K562 (cell line): ENCODE measurements around the gene TSEN34. TPM values are rescaled to one million over a fixed set of nuclear protein-coding genes. Genes with fewer than 3 reads are reported as not detected.

Source experiments
- ATAC-seq: fragments of 200-7000 bp; cut with Tn5 transposase; 3 replicates; pipeline ENCODE4 v1.9.1; 2020; ENCODE audit warnings: moderate library complexity
- BruUV-seq: library from RNA; stranded (reverse); fragments of 400-500 nt; replicated peaks from 2 replicates; lab custom pipeline; 2021; lab: Mats Ljungman, UMichigan
- CTCF ChIA-PET: fragments of 300-600 bp; formaldehyde crosslinking; extraction: SDS; loops from one replicate; lab custom pipeline; 2021; ENCODE audit warnings: low intra/inter-chr PET ratio; lab: Yijun Ruan, JAX
- POLR2A ChIA-PET: fragments of 300-600, 350-650 bp; sonication (Branson Sonifier 250); formaldehyde crosslinking; extraction: SDS; loops from one replicate; lab custom pipeline; 2021; ENCODE audit warnings: antibody characterized with exemption, inconsistent platforms; lab: Yijun Ruan, JAX
- DNase-seq, 4 experiments: peaks; one replicate each; pipeline versions ENCODE4 v3.0.0 to v3.0.0-alpha.2; 2011 to 2018; ENCODE audit warnings: low spot score in 3 of 4, mixed read lengths in 3 of 4; ENCODE audit errors: extremely low read depth in 1 of 4
- FAIRE-seq: peaks from 2 replicates; lab custom pipeline; 2011; peaks lifted over from hg19 to GRCh38; lab: Jason Lieb, UNC
- H2AFZ ChIP-seq: 2 replicates; pipeline ENCODE4 v1.6.0; 2011; ENCODE audit warnings: low read depth, low read length, control low read depth, inconsistent platforms
- H3K27ac ChIP-seq: fragments of 200-600 bp; 3 replicates; pipeline ENCODE4 v1.8.0; 2011; ENCODE audit warnings: low read depth, mild to moderate bottlenecking, control low read depth, inconsistent platforms, low read length, moderate library complexity, mixed read lengths; ENCODE audit errors: extremely low read depth
- H3K27me3 ChIP-seq, 2 experiments: fragments of 300-600 bp in 1 of 2; 2 replicates in 1 of 2; 3 replicates in 1 of 2; pipeline versions ENCODE4 v1.6.0 to v1.8.0; 2011; ENCODE audit warnings: inconsistent platforms in 2 of 2, low read length in 2 of 2, mild to moderate bottlenecking in 1 of 2, mixed read lengths in 1 of 2, moderate library complexity in 1 of 2; ENCODE audit not compliant: control insufficient read depth in 2 of 2, insufficient read depth in 2 of 2
- H3K36me3 ChIP-seq: fragments of 300-600 bp; 3 replicates; pipeline ENCODE4 v1.8.0; 2011; ENCODE audit warnings: mild to moderate bottlenecking, low read length, inconsistent platforms; ENCODE audit not compliant: control insufficient read depth, insufficient read depth
- H3K4me1 ChIP-seq, 2 experiments: fragments of 200-600 bp in 1 of 2; replicated peaks in 1 of 2; 2 replicates in 1 of 2; 3 replicates in 1 of 2; pipeline versions ENCODE4 v1.5.1 to v1.8.0; 2011; ENCODE audit warnings: inconsistent platforms in 2 of 2, low read length in 2 of 2, mild to moderate bottlenecking in 1 of 2, mixed read lengths in 1 of 2, moderate library complexity in 1 of 2; ENCODE audit not compliant: control insufficient read depth in 2 of 2, insufficient read depth in 2 of 2
- H3K4me2 ChIP-seq: 2 replicates; pipeline ENCODE4 v1.6.1; 2011; ENCODE audit warnings: low read length, control low read depth, inconsistent platforms, mixed read lengths; ENCODE audit not compliant: insufficient read depth
- H3K4me3 ChIP-seq: fragments of 200-600 bp; sonication (generic), shearing (Covaris generic); 2 replicates; pipeline ENCODE4 v1.5.1; 2016; ENCODE audit warnings: control low read depth, inconsistent platforms
- H3K79me2 ChIP-seq: fragments of 200-600 bp; 3 replicates; pipeline ENCODE4 v1.8.0; 2011; ENCODE audit warnings: low read length, inconsistent platforms; ENCODE audit not compliant: control insufficient read depth, insufficient read depth
- H3K9ac ChIP-seq, 2 experiments: 2 replicates each; pipeline versions ENCODE4 v1.6.0 to v1.6.1; 2011; ENCODE audit warnings: low read depth in 2 of 2, low read length in 2 of 2, control low read depth in 1 of 2, inconsistent platforms in 1 of 2, mild to moderate bottlenecking in 1 of 2, mixed read lengths in 1 of 2; ENCODE audit not compliant: insufficient read depth in 1 of 2
- H3K9me1 ChIP-seq: one replicate; pipeline ENCODE4 v1.6.0; 2011; ENCODE audit warnings: inconsistent platforms, mild to moderate bottlenecking, low read length, moderate library complexity; ENCODE audit not compliant: control insufficient read depth, insufficient read depth
- H3K9me3 ChIP-seq: replicated peaks from 2 replicates; pipeline ENCODE4 v1.5.1; 2011; ENCODE audit warnings: low read depth, low read length, inconsistent platforms; ENCODE audit not compliant: control insufficient read depth, insufficient read depth
- H4K20me1 ChIP-seq: replicated peaks from 2 replicates; pipeline ENCODE4 v1.6.1; 2011; ENCODE audit warnings: low read length, inconsistent platforms, mixed read lengths; ENCODE audit not compliant: control insufficient read depth, insufficient read depth
- BRD9 ChIP-seq: fragments of 450-650 bp; IDR thresholded peaks from 2 replicates; pipeline ENCODE4 v1.6.1; 2018; ENCODE audit warnings: low read depth; ENCODE audit not compliant: partially characterized antibody
- HDGF ChIP-seq: fragments of 450-650 bp; IDR thresholded peaks from 2 replicates; pipeline ENCODE4 v1.6.1; 2016
- HNRNPK ChIP-seq: fragments of 200-400 bp; formaldehyde crosslinking; IDR thresholded peaks from one replicate; pipeline ENCODE4 v1.6.1; 2018; ENCODE audit warnings: mild to moderate bottlenecking, low read depth, low read length; ENCODE audit not compliant: poor library complexity, severe bottlenecking
- MYBL2 ChIP-seq, 2 experiments: fragments of 450-650 bp in 1 of 2; sonication (generic) in 1 of 2; formaldehyde crosslinking in 1 of 2; IDR thresholded peaks; 2 replicates each; pipeline versions ENCODE4 v1.6.1 to v1.8.1; 2017 to 2022; ENCODE audit warnings: borderline replicate concordance in 1 of 2, inconsistent platforms in 1 of 2, low read depth in 1 of 2, mild to moderate bottlenecking in 1 of 2, missing genetic modification reagents in 1 of 2, moderate library complexity in 1 of 2
- SMC3 ChIP-seq: conservative IDR thresholded peaks from 2 replicates; pipeline ENCODE4 v1.6.1; 2011; ENCODE audit warnings: low read depth, low read length, improper control_type of control experiment; ENCODE audit not compliant: insufficient read depth
- TEAD4 ChIP-seq, 2 experiments: sonication (generic) in 1 of 2; formaldehyde crosslinking in 1 of 2; IDR thresholded peaks; 2 replicates each; pipeline versions ENCODE4 v1.6.1 to v1.8.0; 2012 to 2022; ENCODE audit warnings: borderline replicate concordance in 1 of 2, inconsistent platforms in 1 of 2, low read length in 1 of 2, mild to moderate bottlenecking in 1 of 2, missing genetic modification reagents in 1 of 2
- WGBS: fragments of 100-300 bp; shearing (Covaris generic); methylation state at CpG from one replicate; pipeline ENCODE4 v1.1.6; 2016; ENCODE audit warnings: low coverage, mixed read lengths; ENCODE audit not compliant: insufficient coverage; ENCODE audit errors: missing lambda C conversion rate; 5-methylcytosine and 5-hydroxymethylcytosine counted together
- in situ Hi-C: fragments of 300-500 bp; cut with MboI; formaldehyde crosslinking; loops from 4 replicates; pipeline ENCODE4 v1.15.0; 2018; ENCODE audit warnings: inconsistent platforms, mixed read lengths
- intact Hi-C: fragments of 100-400 bp; cut with micrococcal nuclease; formaldehyde crosslinking; loops from 2 replicates; pipeline ENCODE4 v1.14.2; 2022
- polyA plus RNA-seq, 8 experiments: library from polyadenylated mRNA; depleted of rRNA in 4 of 8; stranded (reverse) in 5 of 8; unstranded in 3 of 8; fragments of >200 nt; fragmentation: Nextera tagmentation in 2 of 8; fragmentation: Illumina TruSeq in 1 of 8; extraction: Ambion mirVana in 2 of 8; extraction: Trizol in 1 of 8; gene quantifications; 2 replicates each; pipeline versions ENCODE4 v1.2.1 to v1.2.3, GENCODE V29; 2011 to 2014; ENCODE audit warnings: inconsistent platforms in 1 of 8, missing spikeins in 1 of 8
- total RNA-seq, 7 experiments: library from RNA; depleted of rRNA in 6 of 7; stranded (reverse); fragments of >200 nt in 6 of 7; fragmentation: Illumina TruSeq in 2 of 7; extraction: Trizol in 2 of 7; gene quantifications; 2 replicates each; pipeline versions ENCODE4 v1.2.1 to v1.2.3, GENCODE V29; 2011 to 2021; ENCODE audit warnings: low replicate concordance in 1 of 7
- TF ChIP-seq, protein P1 (sequence below), 2 experiments: fragments of 450-650 bp; formaldehyde crosslinking in 1 of 2; IDR thresholded peaks; 2 replicates each; pipeline versions ENCODE4 v1.4.0 to v1.6.1; 2014 to 2020; ENCODE audit warnings: mild to moderate bottlenecking in 2 of 2, borderline replicate concordance in 1 of 2, low read depth in 1 of 2
- TF ChIP-seq, protein P2 (sequence below): fragments of 450-650 bp; IDR thresholded peaks from 2 replicates; pipeline ENCODE4 v1.6.1; 2016; ENCODE audit warnings: low read depth, mild to moderate bottlenecking, moderate library complexity

Gene TSEN34
- total and polyA plus RNA-seq, 9 of the 15 experiments (the other 6 are each of a cell fraction or from before 2014, with no cell fraction given) = 3.1 to 57.6 (median 29.5) TPM

DNA sequence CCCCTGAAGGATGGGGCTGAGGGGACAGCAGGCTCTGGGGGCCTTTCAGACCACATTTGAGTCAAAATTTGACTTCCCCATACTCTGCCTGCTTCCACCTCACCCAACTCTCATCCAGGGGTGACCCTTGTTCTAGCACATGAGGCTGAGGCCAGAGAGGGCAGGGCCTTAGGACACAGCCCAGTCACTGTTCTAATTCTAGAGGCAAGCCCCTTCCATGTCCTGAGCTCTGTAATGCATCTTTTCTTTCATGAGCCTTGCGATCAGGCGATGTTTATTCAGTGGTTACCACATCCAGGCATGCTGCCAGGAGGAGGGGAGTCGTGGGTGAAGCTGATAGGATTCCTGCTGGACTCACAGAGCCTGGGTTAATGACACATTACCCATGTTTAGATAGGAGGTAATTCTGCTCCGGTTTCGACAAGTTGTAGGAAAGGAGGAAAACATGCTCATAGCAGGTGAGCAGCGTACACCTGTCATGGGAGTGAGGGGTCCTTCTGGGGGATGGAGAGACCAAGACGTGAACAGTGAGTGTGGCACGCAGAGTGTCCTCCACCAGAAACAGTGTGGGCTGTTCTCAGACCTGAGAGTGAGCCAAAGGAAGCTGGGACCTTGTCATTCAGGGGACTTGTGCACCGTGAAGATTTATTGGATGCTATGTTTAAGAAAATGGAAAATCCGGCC, 18.8 kb downstream of the TSEN34 start:
- H3K79me2 ChIP-seq = peaks cover 58% of the 10 kb centered on the region
- H3K9me1 ChIP-seq = peaks cover 23% of the 10 kb centered on the region
- no peak overlapping the region for H3K4me3 ChIP-seq
- peaks cover 50% of the 10 kb centered on the region for H3K36me3 ChIP-seq
- peak; percentile 63 for ATAC-seq
- H3K4me1 ChIP-seq = peaks cover 65 to 76% of the 10 kb centered on the region in 2 experiments
- H3K27ac ChIP-seq = peak overlapping the region; percentile 89
- no peaks in the 10 kb centered on the region for H3K9me3 ChIP-seq
- ChIA-PET POLR2A (interaction anchor here (0.6 to 7.0 kb wide), 14 partner anchors 8 to 1574 kb away, joined by 3 to 66 read pairs (median 4); partner anchors contain the start of genes LENG1, LILRB3, MBOAT7 and RPS9), CTCF (no interaction called here)
- H3K27me3 ChIP-seq = no peaks in the 10 kb centered on the region
- DNase-seq = peak; percentile 66 to 96 (median 74)
- no peak overlapping the region for H2AFZ ChIP-seq
- 7% methylated on average over 10 of the region's 10 CpGs for WGBS
- peak; percentile 98 for FAIRE-seq
- H4K20me1 ChIP-seq = peaks cover 60% of the 10 kb centered on the region
- no TSS peak for BruUV-seq
- H3K4me2 ChIP-seq = peak overlapping the region; percentile 62
- in situ Hi-C loops (no loop called here), intact Hi-C loops (loop anchor here (2.0 kb wide), 2 partner anchors 21 kb away; partner anchors contain the start of gene MBOAT7)
- peak overlapping the region; percentile 56 to 86 for H3K9ac ChIP-seq
- TF ChIP-seq HDGF = no peak
- TF ChIP-seq HNRNPK = no peak
- TF ChIP-seq, protein P1, sequence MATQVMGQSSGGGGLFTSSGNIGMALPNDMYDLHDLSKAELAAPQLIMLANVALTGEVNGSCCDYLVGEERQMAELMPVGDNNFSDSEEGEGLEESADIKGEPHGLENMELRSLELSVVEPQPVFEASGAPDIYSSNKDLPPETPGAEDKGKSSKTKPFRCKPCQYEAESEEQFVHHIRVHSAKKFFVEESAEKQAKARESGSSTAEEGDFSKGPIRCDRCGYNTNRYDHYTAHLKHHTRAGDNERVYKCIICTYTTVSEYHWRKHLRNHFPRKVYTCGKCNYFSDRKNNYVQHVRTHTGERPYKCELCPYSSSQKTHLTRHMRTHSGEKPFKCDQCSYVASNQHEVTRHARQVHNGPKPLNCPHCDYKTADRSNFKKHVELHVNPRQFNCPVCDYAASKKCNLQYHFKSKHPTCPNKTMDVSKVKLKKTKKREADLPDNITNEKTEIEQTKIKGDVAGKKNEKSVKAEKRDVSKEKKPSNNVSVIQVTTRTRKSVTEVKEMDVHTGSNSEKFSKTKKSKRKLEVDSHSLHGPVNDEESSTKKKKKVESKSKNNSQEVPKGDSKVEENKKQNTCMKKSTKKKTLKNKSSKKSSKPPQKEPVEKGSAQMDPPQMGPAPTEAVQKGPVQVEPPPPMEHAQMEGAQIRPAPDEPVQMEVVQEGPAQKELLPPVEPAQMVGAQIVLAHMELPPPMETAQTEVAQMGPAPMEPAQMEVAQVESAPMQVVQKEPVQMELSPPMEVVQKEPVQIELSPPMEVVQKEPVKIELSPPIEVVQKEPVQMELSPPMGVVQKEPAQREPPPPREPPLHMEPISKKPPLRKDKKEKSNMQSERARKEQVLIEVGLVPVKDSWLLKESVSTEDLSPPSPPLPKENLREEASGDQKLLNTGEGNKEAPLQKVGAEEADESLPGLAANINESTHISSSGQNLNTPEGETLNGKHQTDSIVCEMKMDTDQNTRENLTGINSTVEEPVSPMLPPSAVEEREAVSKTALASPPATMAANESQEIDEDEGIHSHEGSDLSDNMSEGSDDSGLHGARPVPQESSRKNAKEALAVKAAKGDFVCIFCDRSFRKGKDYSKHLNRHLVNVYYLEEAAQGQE (IDR thresholded peaks at IDR 0.05; ENCODE audit: borderline replicate concordance) = peak; percentile 77
- TF ChIP-seq, protein P1 (CRISPR knock-in tag; IDR thresholded peaks at IDR 0.05; ENCODE audit: low read depth) = no peak
- TF ChIP-seq TEAD4 (IDR thresholded peaks at IDR 0.05; ENCODE audit: low read length) = peak; percentile 88
- TF ChIP-seq TEAD4 (CRISPR knock-in tag; IDR thresholded peaks at IDR 0.05; ENCODE audit: borderline replicate concordance) = no peak
- TF ChIP-seq SMC3 = no peak; the same call in 1 of the 2 replicates
- TF ChIP-seq MYBL2 (IDR thresholded peaks at IDR 0.05; ENCODE audit: low read depth) = no peak
- no peak for TF ChIP-seq MYBL2 (CRISPR knock-in tag; IDR thresholded peaks at IDR 0.05; ENCODE audit: borderline replicate concordance)
- TF ChIP-seq BRD9 = no peak
- TF ChIP-seq, protein P2, sequence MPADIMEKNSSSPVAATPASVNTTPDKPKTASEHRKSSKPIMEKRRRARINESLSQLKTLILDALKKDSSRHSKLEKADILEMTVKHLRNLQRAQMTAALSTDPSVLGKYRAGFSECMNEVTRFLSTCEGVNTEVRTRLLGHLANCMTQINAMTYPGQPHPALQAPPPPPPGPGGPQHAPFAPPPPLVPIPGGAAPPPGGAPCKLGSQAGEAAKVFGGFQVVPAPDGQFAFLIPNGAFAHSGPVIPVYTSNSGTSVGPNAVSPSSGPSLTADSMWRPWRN = peak; percentile 90
